H1 (cell line): ENCODE data around the gene VWA5B2. TPM values are rescaled to one million over a fixed set of nuclear protein-coding genes. Genes with fewer than 3 reads are reported as not detected.

Source experiments
- CTCF ChIA-PET: fragments of 300-600 bp; sonication (Branson Sonifier 250); formaldehyde crosslinking; loops from one replicate; lab custom pipeline; 2021; ENCODE audit not compliant: partially characterized antibody; lab: Charles Lee
- POLR2A ChIA-PET: fragments of 300-600 bp; sonication (Branson Sonifier 250); formaldehyde crosslinking; loops from one replicate; lab custom pipeline; 2021; ENCODE audit warnings: inconsistent platforms; ENCODE audit not compliant: partially characterized antibody; lab: Charles Lee
- DNase-seq, 2 experiments: peaks; one replicate each; pipeline versions ENCODE4 v3.0.0 to v3.0.0-alpha.2; 2010 to 2022; ENCODE audit warnings: low spot score in 2 of 2, low read depth in 1 of 2, mixed read lengths in 1 of 2
- FAIRE-seq: peaks from 2 replicates; lab custom pipeline; 2011; peaks lifted over from hg19 to GRCh38; lab: Jason Lieb, UNC
- H2AFZ ChIP-seq: 2 replicates; pipeline ENCODE4 v1.8.1; 2012; ENCODE audit warnings: low read length, inconsistent platforms
- H2AK5ac ChIP-seq: 2 replicates; pipeline ENCODE4 v1.6.1; 2013; ENCODE audit warnings: low read depth, low read length
- H2BK120ac ChIP-seq: replicated peaks from 2 replicates; pipeline ENCODE3; 2013; ENCODE audit warnings: low read depth, low read length, inconsistent platforms
- H2BK12ac ChIP-seq: 2 replicates; pipeline ENCODE4 v1.6.1; 2013; ENCODE audit warnings: low read depth, low read length
- H2BK15ac ChIP-seq: 2 replicates; pipeline ENCODE4 v1.6.1; 2013; ENCODE audit warnings: low read length
- H2BK20ac ChIP-seq: 2 replicates; pipeline ENCODE4 v1.6.1; 2013; ENCODE audit warnings: low read length
- H2BK5ac ChIP-seq: 2 replicates; pipeline ENCODE4 v1.6.1; 2013; ENCODE audit warnings: low read depth, low read length
- H3K14ac ChIP-seq: 2 replicates; pipeline ENCODE4 v1.6.1; 2013; ENCODE audit warnings: inconsistent platforms; ENCODE audit not compliant: insufficient read length
- H3K18ac ChIP-seq: 2 replicates; pipeline ENCODE4 v1.6.1; 2013; ENCODE audit warnings: low read length; ENCODE audit errors: extremely low read depth
- H3K23ac ChIP-seq: 2 replicates; pipeline ENCODE4 v1.6.1; 2013; ENCODE audit warnings: inconsistent platforms; ENCODE audit not compliant: insufficient read length
- H3K23me2 ChIP-seq: 2 replicates; pipeline ENCODE4 v1.6.1; 2013; ENCODE audit warnings: low read depth, low read length
- H3K27ac ChIP-seq: 2 replicates; pipeline ENCODE4 v1.6.1; 2011; ENCODE audit warnings: low read depth, low read length, inconsistent platforms
- H3K27me3 ChIP-seq, 4 experiments: replicated peaks in 1 of 4; 1 replicate in 1 of 4; 2 replicates in 3 of 4; pipeline versions ENCODE4 v1.6.1 to v1.8.1; 2011 to 2013; ENCODE audit warnings: low read length in 3 of 4, mild to moderate bottlenecking in 3 of 4, inconsistent platforms in 2 of 4, mixed read lengths in 2 of 4, moderate library complexity in 1 of 4; ENCODE audit not compliant: control insufficient read depth in 3 of 4, insufficient read depth in 3 of 4; ENCODE audit errors: extremely low read depth in 1 of 4
- H3K36me3 ChIP-seq, 4 experiments: 2 replicates each; pipeline versions ENCODE4 v1.6.1 to v1.8.1; 2011 to 2013; ENCODE audit warnings: mild to moderate bottlenecking in 4 of 4, low read length in 3 of 4, moderate library complexity in 2 of 4, control low read depth in 1 of 4, inconsistent platforms in 1 of 4; ENCODE audit not compliant: insufficient read depth in 4 of 4, control insufficient read depth in 2 of 4
- H3K4ac ChIP-seq: replicated peaks from 2 replicates; pipeline ENCODE3; 2013; ENCODE audit warnings: low read length, low read depth, mixed read lengths, inconsistent platforms; ENCODE audit not compliant: insufficient read length
- H3K4me1 ChIP-seq, 4 experiments: replicated peaks in 1 of 4; 1 replicate in 1 of 4; 2 replicates in 3 of 4; pipeline versions ENCODE4 v1.6.1 to v1.8.1; 2011 to 2013; ENCODE audit warnings: low read length in 3 of 4, inconsistent platforms in 2 of 4, mixed read lengths in 1 of 4; ENCODE audit not compliant: insufficient read depth in 4 of 4, control insufficient read depth in 3 of 4
- H3K4me2 ChIP-seq, 2 experiments: 2 replicates each; pipeline versions ENCODE4 v1.6.1 to v1.8.1; 2011 to 2013; ENCODE audit warnings: low read depth in 2 of 2, low read length in 2 of 2, control low read depth in 1 of 2, inconsistent platforms in 1 of 2, mild to moderate bottlenecking in 1 of 2; ENCODE audit not compliant: insufficient read depth in 1 of 2
- H3K4me3 ChIP-seq, 4 experiments: fragments of 200-600, 300-600 bp in 1 of 4; sonication (generic), shearing (Covaris generic), sonication (Bioruptor Twin) in 1 of 4; 2 replicates each; pipeline versions ENCODE4 v1.5.1 to v1.8.1; 2011 to 2016; ENCODE audit warnings: low read length in 4 of 4, low read depth in 3 of 4, control low read depth in 2 of 4, inconsistent platforms in 2 of 4, mild to moderate bottlenecking in 2 of 4, mixed read lengths in 1 of 4, moderate library complexity in 1 of 4; ENCODE audit not compliant: insufficient read depth in 2 of 4; ENCODE audit errors: extremely low read depth in 1 of 4
- H3K56ac ChIP-seq: replicated peaks from 2 replicates; pipeline ENCODE3; 2013; ENCODE audit warnings: low read depth, mild to moderate bottlenecking, mixed read lengths, low read length, inconsistent platforms; ENCODE audit not compliant: insufficient read length
- H3K79me1 ChIP-seq: 2 replicates; pipeline ENCODE4 v1.6.1; 2013; ENCODE audit warnings: low read depth, low read length, control low read depth
- H3K79me2 ChIP-seq, 2 experiments: 2 replicates each; pipeline versions ENCODE4 v1.6.1 to v1.8.1; 2012 to 2013; ENCODE audit warnings: low read length in 2 of 2, mild to moderate bottlenecking in 2 of 2, inconsistent platforms in 1 of 2; ENCODE audit not compliant: insufficient read depth in 2 of 2, control insufficient read depth in 1 of 2
- H3K9ac ChIP-seq, 4 experiments: replicated peaks in 1 of 4; 1 replicate in 1 of 4; 2 replicates in 3 of 4; pipeline versions ENCODE4 v1.6.1 to v1.8.1; 2011 to 2013; ENCODE audit warnings: low read depth in 3 of 4, low read length in 3 of 4, control low read depth in 2 of 4, mild to moderate bottlenecking in 2 of 4, moderate library complexity in 2 of 4, inconsistent platforms in 1 of 4; ENCODE audit errors: extremely low read depth in 1 of 4
- H3K9me3 ChIP-seq, 2 experiments: 2 replicates each; pipeline versions ENCODE4 v1.6.1 to v1.8.1; 2012 to 2013; ENCODE audit warnings: mild to moderate bottlenecking in 2 of 2, moderate library complexity in 2 of 2, control low read depth in 1 of 2, inconsistent platforms in 1 of 2, low read depth in 1 of 2, low read length in 1 of 2, mixed read lengths in 1 of 2; ENCODE audit not compliant: insufficient read depth in 2 of 2
- H4K20me1 ChIP-seq, 2 experiments: replicated peaks in 1 of 2; 2 replicates each; pipeline versions ENCODE3 to v1.8.1; 2011 to 2013; ENCODE audit warnings: inconsistent platforms in 2 of 2, low read length in 2 of 2, mild to moderate bottlenecking in 1 of 2; ENCODE audit not compliant: insufficient read depth in 2 of 2, control insufficient read depth in 1 of 2
- H4K5ac ChIP-seq: 2 replicates; pipeline ENCODE4 v1.6.1; 2013; ENCODE audit warnings: low read length, low read depth, mixed read lengths, inconsistent platforms; ENCODE audit not compliant: insufficient read length
- H4K8ac ChIP-seq: 2 replicates; pipeline ENCODE4 v1.8.0; 2013; ENCODE audit warnings: mild to moderate bottlenecking, moderate library complexity, low read length, inconsistent platforms; ENCODE audit not compliant: insufficient read depth; ENCODE audit errors: extremely low read depth
- H4K91ac ChIP-seq: replicated peaks from 2 replicates; pipeline ENCODE3; 2013; ENCODE audit warnings: low read length, mixed read lengths, inconsistent platforms; ENCODE audit not compliant: insufficient read length
- ASH2L ChIP-seq: fragments of 200-600, 300-600 bp; sonication (generic); IDR thresholded peaks from one replicate; pipeline ENCODE4 v1.7.1; 2017; ENCODE audit warnings: low read length
- EGR1 ChIP-seq: IDR thresholded peaks from 2 replicates; pipeline ENCODE4 v1.6.1; 2011; ENCODE audit warnings: low read depth, low read length, borderline replicate concordance
- EP300 ChIP-seq, 2 experiments: IDR thresholded peaks; 1 replicate in 1 of 2; 2 replicates in 1 of 2; pipeline ENCODE4 v1.6.1; 2011 to 2012; ENCODE audit warnings: low read depth in 2 of 2, low read length in 2 of 2, mild to moderate bottlenecking in 2 of 2, borderline replicate concordance in 1 of 2, inconsistent platforms in 1 of 2, moderate library complexity in 1 of 2
- POLR2A ChIP-seq, 2 experiments: IDR thresholded peaks; 1 replicate in 1 of 2; 2 replicates in 1 of 2; pipeline ENCODE4 v1.6.1; 2011; ENCODE audit warnings: low read depth in 2 of 2, low read length in 2 of 2, mild to moderate bottlenecking in 2 of 2; ENCODE audit errors: control extremely low read depth in 1 of 2
- WGBS, 2 experiments: shearing (Covaris generic) in 1 of 2; methylation state at CpG; one replicate each; pipeline versions ENCODE4 v1.1.6 to v1.1.7; 2013 to 2015; ENCODE audit warnings: low lambda C conversion rate in 2 of 2, mixed read lengths in 2 of 2, inconsistent platforms in 1 of 2, low coverage in 1 of 2, missing lambda C conversion rate in 1 of 2; ENCODE audit not compliant: insufficient replicate concordance in 2 of 2, insufficient coverage in 1 of 2, insufficient read length in 1 of 2; ENCODE audit errors: extremely low coverage in 1 of 2, missing lambda C conversion rate in 1 of 2; 5-methylcytosine and 5-hydroxymethylcytosine counted together
- polyA plus RNA-seq, 7 experiments: library from polyadenylated mRNA; depleted of rRNA in 3 of 7; stranded (reverse) in 5 of 7; unstranded in 2 of 7; fragments of >200 nt in 5 of 7; fragments of 200-250 nt in 2 of 7; gene quantifications; 1 replicate in 5 of 7; 2 replicates in 1 of 7; 4 replicates in 1 of 7; pipeline versions ENCODE4 v1.2.1 to v1.2.3, GENCODE V29; 2011 to 2013; ENCODE audit warnings: missing spikeins in 2 of 7, mixed read lengths in 2 of 7
- total RNA-seq: library from RNA; stranded (reverse); fragmentation: NEBNext Ultra II Directional; extraction: Animal tissue kit (Norgen Biotek cat#: 25700); gene quantifications from 2 replicates; pipeline ENCODE4 v1.2.1, GENCODE V29; 2021
- TF ChIP-seq, protein P1 (sequence below), 3 experiments: IDR thresholded peaks; 1 replicate in 2 of 3; 2 replicates in 1 of 3; pipeline versions ENCODE4 v1.5.1 to v1.6.1; 2011; ENCODE audit warnings: low read length in 3 of 3, mild to moderate bottlenecking in 3 of 3, inconsistent platforms in 2 of 3, low read depth in 1 of 3, moderate library complexity in 1 of 3; ENCODE audit not compliant: insufficient read depth in 1 of 3; ENCODE audit errors: control extremely low read depth in 1 of 3

Gene VWA5B2
- total and polyA plus RNA-seq, 2 of the 8 experiments (the other 6 are each of a cell fraction or from before 2014, with no cell fraction given): 0.53 to 0.56 TPM

DNA sequence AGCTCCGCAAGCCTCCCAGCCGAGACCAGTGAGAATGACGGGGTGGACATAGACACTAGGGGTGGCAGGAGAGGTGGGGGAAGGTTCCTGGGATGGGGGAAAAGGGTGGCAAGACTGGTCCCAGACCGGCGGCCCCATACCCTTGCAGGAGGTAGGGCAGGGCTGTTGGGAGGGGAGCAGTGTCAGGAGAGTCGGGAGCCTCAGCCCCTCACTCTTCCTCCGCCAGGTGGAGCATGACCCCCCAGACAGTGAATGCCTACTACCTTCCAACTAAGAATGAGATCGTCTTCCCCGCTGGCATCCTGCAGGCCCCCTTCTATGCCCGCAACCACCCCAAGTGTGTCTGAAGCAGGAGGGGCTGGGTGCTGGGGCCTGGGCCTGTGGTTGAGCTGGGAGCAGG, 60.9 kb downstream of the VWA5B2 start:
- Histone ChIP-seq H3K79me2 (no peaks in the 10 kb centered on the region), H3K23me2 (no peaks in the 10 kb centered on the region), H3K23ac (no peak overlapping the region), H4K8ac (no peak overlapping the region), H4K5ac (no peak overlapping the region), H4K91ac (no peak overlapping the region), H2BK120ac (no peak overlapping the region), H2BK5ac (no peak overlapping the region), H3K14ac (no peak overlapping the region), H3K4me2 (no peak overlapping the region), H3K9me3 (no peaks in the 10 kb centered on the region), H3K79me1 (no peaks in the 10 kb centered on the region), H3K27me3 (no peaks in the 10 kb centered on the region), H3K27ac (no peak overlapping the region), H2AK5ac (no peak overlapping the region), H4K20me1 (no peaks in the 10 kb centered on the region), H3K56ac (no peak overlapping the region), H3K36me3 (no peaks in the 10 kb centered on the region), H2BK15ac (no peak overlapping the region), H3K4ac (no peak overlapping the region), H3K4me3 (no peak overlapping the region), H2AFZ (no peak overlapping the region), H3K4me1 (no peaks in the 10 kb centered on the region), H2BK12ac (no peak overlapping the region), H3K18ac (no peak overlapping the region), H2BK20ac (no peak overlapping the region), H3K9ac (no peak overlapping the region)
- ChIA-PET CTCF (interaction anchor here (0.6 to 8.3 kb wide), 14 partner anchors 7 to 385 kb away, joined by 3 to 52 read pairs (median 4); partner anchors contain the start of genes CAMK2N2 and VWA5B2), POLR2A (interaction anchor here (0.7 kb wide), 1 partner anchor 105 kb away, joined by 3 read pairs; the partner anchor contains the start of gene ABCF3)
- FAIRE-seq (no peak), DNase-seq (peak in 1 of 2 experiments; percentile 58)
- TF ChIP-seq, protein P1, sequence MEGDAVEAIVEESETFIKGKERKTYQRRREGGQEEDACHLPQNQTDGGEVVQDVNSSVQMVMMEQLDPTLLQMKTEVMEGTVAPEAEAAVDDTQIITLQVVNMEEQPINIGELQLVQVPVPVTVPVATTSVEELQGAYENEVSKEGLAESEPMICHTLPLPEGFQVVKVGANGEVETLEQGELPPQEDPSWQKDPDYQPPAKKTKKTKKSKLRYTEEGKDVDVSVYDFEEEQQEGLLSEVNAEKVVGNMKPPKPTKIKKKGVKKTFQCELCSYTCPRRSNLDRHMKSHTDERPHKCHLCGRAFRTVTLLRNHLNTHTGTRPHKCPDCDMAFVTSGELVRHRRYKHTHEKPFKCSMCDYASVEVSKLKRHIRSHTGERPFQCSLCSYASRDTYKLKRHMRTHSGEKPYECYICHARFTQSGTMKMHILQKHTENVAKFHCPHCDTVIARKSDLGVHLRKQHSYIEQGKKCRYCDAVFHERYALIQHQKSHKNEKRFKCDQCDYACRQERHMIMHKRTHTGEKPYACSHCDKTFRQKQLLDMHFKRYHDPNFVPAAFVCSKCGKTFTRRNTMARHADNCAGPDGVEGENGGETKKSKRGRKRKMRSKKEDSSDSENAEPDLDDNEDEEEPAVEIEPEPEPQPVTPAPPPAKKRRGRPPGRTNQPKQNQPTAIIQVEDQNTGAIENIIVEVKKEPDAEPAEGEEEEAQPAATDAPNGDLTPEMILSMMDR (IDR thresholded peaks at IDR 0.05; ENCODE audit: control extremely low read depth in 1 of 3, insufficient read depth in 1 of 3, low read depth in 1 of 3, low read length in 3 of 3): peak; percentile 19 to 49 (median 41); a peak in 3 of 4 replicates
- TF ChIP-seq ASH2L (no peak), POLR2A (IDR thresholded peaks at IDR 0.05; ENCODE audit: control extremely low read depth in 1 of 2, low read depth in 2 of 2, low read length in 2 of 2) (no peak), EGR1 (no peak), EP300 (IDR thresholded peaks at IDR 0.05; ENCODE audit: borderline replicate concordance in 1 of 2, low read depth in 2 of 2, low read length in 2 of 2) (no peak)
- 74% methylated on average over 8 of the region's 10 CpGs; no CpG with 5 or more reads in 1 of the 2 experiments for WGBS, 2 experiments
